GM23338 (cell line): Measurements from ENCODE around the gene TDO2. TPM values are rescaled to one million over a fixed set of nuclear protein-coding genes. Genes with fewer than 3 reads are reported as not detected.

ENCODE experiments used
- ATAC-seq: fragments of 200-7000 bp; cut with Tn5 transposase; 3 replicates; pipeline ENCODE4 v1.9.1; 2020
- DNase-seq: peaks from one replicate; pipeline ENCODE4 v3.0.0-alpha.2; 2015; ENCODE audit warnings: low spot score
- H2AFZ ChIP-seq: fragments of 200-600 bp; sonication (generic); 2 replicates; pipeline ENCODE4 v1.8.0; 2016; ENCODE audit warnings: antibody characterized with exemption, mild to moderate bottlenecking, moderate library complexity
- H3F3A ChIP-seq: fragments of 200-600 bp; sonication (generic); replicated peaks from 2 replicates; pipeline ENCODE4 v1.8.0; 2017; ENCODE audit warnings: antibody characterized with exemption, mixed run types, low read depth
- H3K27ac ChIP-seq: fragments of 200-600 bp; sonication (generic); 2 replicates; pipeline ENCODE4 v1.6.1; 2016; ENCODE audit warnings: low read depth
- H3K27me3 ChIP-seq: fragments of 200-600 bp; sonication (generic); 2 replicates; pipeline ENCODE4 v1.8.0; 2016; ENCODE audit warnings: mild to moderate bottlenecking, mixed run types, moderate library complexity; ENCODE audit not compliant: insufficient read depth
- H3K36me3 ChIP-seq: fragments of 200-600 bp; sonication (generic); 2 replicates; pipeline ENCODE4 v1.8.0; 2016; ENCODE audit warnings: mild to moderate bottlenecking; ENCODE audit not compliant: insufficient read depth
- H3K4me1 ChIP-seq: fragments of 200-600 bp; sonication (generic); 2 replicates; pipeline ENCODE4 v1.8.0; 2016; ENCODE audit warnings: mild to moderate bottlenecking, moderate library complexity; ENCODE audit not compliant: insufficient read depth
- H3K4me2 ChIP-seq: fragments of 200-600 bp; sonication (generic); 2 replicates; pipeline ENCODE4 v1.7.1; 2017; ENCODE audit warnings: mixed run types
- H3K4me3 ChIP-seq: fragments of 200-600 bp; sonication (generic); 2 replicates; pipeline ENCODE4 v1.6.1; 2016; ENCODE audit warnings: mixed run types
- H3K79me2 ChIP-seq: fragments of 200-600 bp; sonication (generic); replicated peaks from 2 replicates; pipeline ENCODE4 v1.8.0; 2017; ENCODE audit warnings: mild to moderate bottlenecking; ENCODE audit not compliant: insufficient read depth
- H3K9me2 ChIP-seq: fragments of 200-600 bp; sonication (generic); 2 replicates; pipeline ENCODE4 v1.8.0; 2017; ENCODE audit not compliant: insufficient read depth
- H4K20me1 ChIP-seq: fragments of 200-600 bp; sonication (generic); replicated peaks from 2 replicates; pipeline ENCODE4 v1.8.0; 2017; ENCODE audit warnings: mild to moderate bottlenecking; ENCODE audit not compliant: insufficient read depth
- H3K27ac Mint-ChIP-seq: 2 replicates; pipeline ENCODE4 v1.8.0; 2020; ENCODE audit warnings: inconsistent platforms, mild to moderate bottlenecking, moderate library complexity, mixed read lengths
- H3K27me3 Mint-ChIP-seq: 3 replicates; pipeline ENCODE4 v1.8.0; 2022; ENCODE audit warnings: low read depth, mild to moderate bottlenecking, moderate library complexity, mixed read lengths, inconsistent platforms; ENCODE audit not compliant: insufficient read depth, poor library complexity
- H3K36me3 Mint-ChIP-seq: 3 replicates; pipeline ENCODE4 v1.8.0; 2021; ENCODE audit warnings: low read depth, mild to moderate bottlenecking, inconsistent platforms, moderate library complexity, mixed read lengths
- H3K4me1 Mint-ChIP-seq: 3 replicates; pipeline ENCODE4 v1.8.0; 2020; ENCODE audit warnings: mild to moderate bottlenecking, inconsistent platforms, mixed read lengths
- H3K4me3 Mint-ChIP-seq: 3 replicates; pipeline ENCODE4 v1.8.0; 2021; ENCODE audit warnings: moderate library complexity, mild to moderate bottlenecking, inconsistent platforms, mixed read lengths
- H3K9me3 Mint-ChIP-seq: 3 replicates; pipeline ENCODE4 v1.8.0; 2020; ENCODE audit warnings: moderate library complexity, mild to moderate bottlenecking, inconsistent platforms, mixed read lengths
- EZH2phosphoT487 ChIP-seq: fragments of 200-600 bp; sonication (generic); IDR thresholded peaks from one replicate; pipeline ENCODE4 v1.8.1; 2018; ENCODE audit warnings: antibody characterized with exemption; ENCODE audit not compliant: unreplicated experiment
- NANOG ChIP-seq: IDR thresholded peaks from 2 replicates; pipeline ENCODE4 v1.6.1; 2016; ENCODE audit warnings: antibody characterized with exemption, borderline replicate concordance
- POLR2AphosphoS5 ChIP-seq: IDR thresholded peaks from 2 replicates; pipeline ENCODE4 v1.6.1; 2016; ENCODE audit warnings: antibody characterized with exemption, low read depth
- polyA plus RNA-seq: library from polyadenylated mRNA; unstranded; fragments of >200 nt; fragmentation: Nextera tagmentation; extraction: Ambion mirVana; gene quantifications from 2 replicates; pipeline ENCODE4 v1.2.1, GENCODE V29; 2016
- total RNA-seq: library from RNA; depleted of rRNA; stranded (reverse); fragments of >200 nt; shearing (Covaris generic); gene quantifications from 2 replicates; pipeline ENCODE4 v1.2.3, GENCODE V29; 2014
- TF ChIP-seq, protein P1 (sequence below), 2 experiments: fragments of 200-600 bp in 1 of 2; sonication (generic) in 1 of 2; conservative IDR thresholded peaks; 2 replicates each; pipeline versions ENCODE4 v1.5.1 to v1.6.1; 2016 to 2017; ENCODE audit warnings: antibody characterized with exemption in 2 of 2, low read depth in 2 of 2, mild to moderate bottlenecking in 2 of 2, moderate library complexity in 1 of 2
- TF ChIP-seq, protein P2 (sequence below): IDR thresholded peaks from 2 replicates; pipeline ENCODE4 v1.6.1; 2016; ENCODE audit warnings: antibody characterized with exemption
- TF ChIP-seq, protein P3 (sequence below): fragments of 250-450 bp; sonication (Bioruptor Pico); IDR thresholded peaks from 2 replicates; pipeline ENCODE4 v1.5.0; 2020; ENCODE audit warnings: mild to moderate bottlenecking, moderate library complexity

TDO2 gene
- total and polyA plus RNA-seq, 2 experiments from 2014 or later: 0.10 TPM; not detected in 1

DNA sequence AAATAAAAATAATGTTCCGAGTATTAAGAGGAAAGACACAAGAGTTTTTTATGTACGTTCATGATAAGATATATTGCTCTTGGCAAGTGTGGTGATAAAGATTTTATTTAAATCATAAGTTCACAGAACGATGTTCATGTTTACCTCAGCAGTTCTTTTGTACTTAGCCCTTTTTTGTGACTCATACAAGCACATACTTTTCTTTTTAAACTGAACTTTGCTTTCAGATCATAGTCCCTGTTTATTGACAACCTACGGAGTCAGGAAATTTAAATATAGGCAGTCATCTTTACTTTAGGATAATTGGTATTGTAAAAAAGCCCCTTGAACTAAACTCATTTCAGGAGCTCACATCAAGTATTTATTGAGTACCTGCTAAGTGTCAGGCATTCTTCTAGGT is 51.4 kb downstream of the TDO2 start:
- TF ChIP-seq POLR2AphosphoS5: no peak
- TF ChIP-seq, protein P1, sequence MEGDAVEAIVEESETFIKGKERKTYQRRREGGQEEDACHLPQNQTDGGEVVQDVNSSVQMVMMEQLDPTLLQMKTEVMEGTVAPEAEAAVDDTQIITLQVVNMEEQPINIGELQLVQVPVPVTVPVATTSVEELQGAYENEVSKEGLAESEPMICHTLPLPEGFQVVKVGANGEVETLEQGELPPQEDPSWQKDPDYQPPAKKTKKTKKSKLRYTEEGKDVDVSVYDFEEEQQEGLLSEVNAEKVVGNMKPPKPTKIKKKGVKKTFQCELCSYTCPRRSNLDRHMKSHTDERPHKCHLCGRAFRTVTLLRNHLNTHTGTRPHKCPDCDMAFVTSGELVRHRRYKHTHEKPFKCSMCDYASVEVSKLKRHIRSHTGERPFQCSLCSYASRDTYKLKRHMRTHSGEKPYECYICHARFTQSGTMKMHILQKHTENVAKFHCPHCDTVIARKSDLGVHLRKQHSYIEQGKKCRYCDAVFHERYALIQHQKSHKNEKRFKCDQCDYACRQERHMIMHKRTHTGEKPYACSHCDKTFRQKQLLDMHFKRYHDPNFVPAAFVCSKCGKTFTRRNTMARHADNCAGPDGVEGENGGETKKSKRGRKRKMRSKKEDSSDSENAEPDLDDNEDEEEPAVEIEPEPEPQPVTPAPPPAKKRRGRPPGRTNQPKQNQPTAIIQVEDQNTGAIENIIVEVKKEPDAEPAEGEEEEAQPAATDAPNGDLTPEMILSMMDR (conservative IDR thresholded peaks at IDR 0.05; ENCODE audit: low read depth in 2 of 2): no peak
- H3K4me3 Mint-ChIP-seq: no peak overlapping the region

DNA sequence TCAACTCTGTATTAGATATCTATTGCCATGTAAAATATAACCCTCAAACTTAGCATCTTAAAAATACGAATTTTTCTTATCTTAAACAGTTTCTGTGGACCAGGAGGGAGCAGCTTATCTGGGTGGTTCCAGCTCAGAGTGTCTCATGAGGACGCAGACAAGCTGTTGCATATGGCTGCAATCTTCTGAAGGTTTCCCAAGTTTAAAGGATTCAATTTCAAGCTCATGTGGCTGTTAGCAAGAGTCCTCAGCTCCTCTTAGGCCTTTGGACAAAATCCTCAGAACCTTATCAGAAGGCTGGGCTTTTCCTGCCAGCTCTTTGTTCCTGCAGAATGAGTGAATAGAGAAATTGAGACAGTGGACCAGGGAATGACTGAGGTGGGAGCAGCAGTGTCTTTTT is 53.0 kb downstream of the TDO2 start:
- no peak overlapping the region for H3K4me3 ChIP-seq
- no peaks in the 10 kb centered on the region for H3K36me3 ChIP-seq
- peaks cover 3% of the 10 kb centered on the region for H3K27me3 Mint-ChIP-seq
- H3K4me2 ChIP-seq: no peak overlapping the region
- peaks cover 2% of the 10 kb centered on the region; the same call in 2 of the 3 replicates for H3K4me1 Mint-ChIP-seq
- H3K9me2 ChIP-seq: no peaks in the 10 kb centered on the region
- no peaks in the 10 kb centered on the region for H3K79me2 ChIP-seq
- no peak overlapping the region for H3K4me3 Mint-ChIP-seq
- H4K20me1 ChIP-seq: no peaks in the 10 kb centered on the region
- ATAC-seq: no peak
- no peak overlapping the region for H3K27ac ChIP-seq
- H3K4me1 ChIP-seq: no peaks in the 10 kb centered on the region; the same call in 1 of the 2 replicates
- DNase-seq: no peak
- no peak overlapping the region for H3K27ac Mint-ChIP-seq
- H3K27me3 ChIP-seq: no peaks in the 10 kb centered on the region
- H3K36me3 Mint-ChIP-seq: no peaks in the 10 kb centered on the region
- H2AFZ ChIP-seq: no peak overlapping the region
- no peaks in the 10 kb centered on the region for H3F3A ChIP-seq
- no peaks in the 10 kb centered on the region for H3K9me3 Mint-ChIP-seq
- no peak for TF ChIP-seq NANOG
- TF ChIP-seq, protein P2, sequence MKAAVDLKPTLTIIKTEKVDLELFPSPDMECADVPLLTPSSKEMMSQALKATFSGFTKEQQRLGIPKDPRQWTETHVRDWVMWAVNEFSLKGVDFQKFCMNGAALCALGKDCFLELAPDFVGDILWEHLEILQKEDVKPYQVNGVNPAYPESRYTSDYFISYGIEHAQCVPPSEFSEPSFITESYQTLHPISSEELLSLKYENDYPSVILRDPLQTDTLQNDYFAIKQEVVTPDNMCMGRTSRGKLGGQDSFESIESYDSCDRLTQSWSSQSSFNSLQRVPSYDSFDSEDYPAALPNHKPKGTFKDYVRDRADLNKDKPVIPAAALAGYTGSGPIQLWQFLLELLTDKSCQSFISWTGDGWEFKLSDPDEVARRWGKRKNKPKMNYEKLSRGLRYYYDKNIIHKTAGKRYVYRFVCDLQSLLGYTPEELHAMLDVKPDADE: no peak
- TF ChIP-seq, protein P1 (conservative IDR thresholded peaks at IDR 0.05; ENCODE audit: low read depth in 2 of 2): no peak
- no peak for TF ChIP-seq EZH2phosphoT487
- TF ChIP-seq, protein P3, sequence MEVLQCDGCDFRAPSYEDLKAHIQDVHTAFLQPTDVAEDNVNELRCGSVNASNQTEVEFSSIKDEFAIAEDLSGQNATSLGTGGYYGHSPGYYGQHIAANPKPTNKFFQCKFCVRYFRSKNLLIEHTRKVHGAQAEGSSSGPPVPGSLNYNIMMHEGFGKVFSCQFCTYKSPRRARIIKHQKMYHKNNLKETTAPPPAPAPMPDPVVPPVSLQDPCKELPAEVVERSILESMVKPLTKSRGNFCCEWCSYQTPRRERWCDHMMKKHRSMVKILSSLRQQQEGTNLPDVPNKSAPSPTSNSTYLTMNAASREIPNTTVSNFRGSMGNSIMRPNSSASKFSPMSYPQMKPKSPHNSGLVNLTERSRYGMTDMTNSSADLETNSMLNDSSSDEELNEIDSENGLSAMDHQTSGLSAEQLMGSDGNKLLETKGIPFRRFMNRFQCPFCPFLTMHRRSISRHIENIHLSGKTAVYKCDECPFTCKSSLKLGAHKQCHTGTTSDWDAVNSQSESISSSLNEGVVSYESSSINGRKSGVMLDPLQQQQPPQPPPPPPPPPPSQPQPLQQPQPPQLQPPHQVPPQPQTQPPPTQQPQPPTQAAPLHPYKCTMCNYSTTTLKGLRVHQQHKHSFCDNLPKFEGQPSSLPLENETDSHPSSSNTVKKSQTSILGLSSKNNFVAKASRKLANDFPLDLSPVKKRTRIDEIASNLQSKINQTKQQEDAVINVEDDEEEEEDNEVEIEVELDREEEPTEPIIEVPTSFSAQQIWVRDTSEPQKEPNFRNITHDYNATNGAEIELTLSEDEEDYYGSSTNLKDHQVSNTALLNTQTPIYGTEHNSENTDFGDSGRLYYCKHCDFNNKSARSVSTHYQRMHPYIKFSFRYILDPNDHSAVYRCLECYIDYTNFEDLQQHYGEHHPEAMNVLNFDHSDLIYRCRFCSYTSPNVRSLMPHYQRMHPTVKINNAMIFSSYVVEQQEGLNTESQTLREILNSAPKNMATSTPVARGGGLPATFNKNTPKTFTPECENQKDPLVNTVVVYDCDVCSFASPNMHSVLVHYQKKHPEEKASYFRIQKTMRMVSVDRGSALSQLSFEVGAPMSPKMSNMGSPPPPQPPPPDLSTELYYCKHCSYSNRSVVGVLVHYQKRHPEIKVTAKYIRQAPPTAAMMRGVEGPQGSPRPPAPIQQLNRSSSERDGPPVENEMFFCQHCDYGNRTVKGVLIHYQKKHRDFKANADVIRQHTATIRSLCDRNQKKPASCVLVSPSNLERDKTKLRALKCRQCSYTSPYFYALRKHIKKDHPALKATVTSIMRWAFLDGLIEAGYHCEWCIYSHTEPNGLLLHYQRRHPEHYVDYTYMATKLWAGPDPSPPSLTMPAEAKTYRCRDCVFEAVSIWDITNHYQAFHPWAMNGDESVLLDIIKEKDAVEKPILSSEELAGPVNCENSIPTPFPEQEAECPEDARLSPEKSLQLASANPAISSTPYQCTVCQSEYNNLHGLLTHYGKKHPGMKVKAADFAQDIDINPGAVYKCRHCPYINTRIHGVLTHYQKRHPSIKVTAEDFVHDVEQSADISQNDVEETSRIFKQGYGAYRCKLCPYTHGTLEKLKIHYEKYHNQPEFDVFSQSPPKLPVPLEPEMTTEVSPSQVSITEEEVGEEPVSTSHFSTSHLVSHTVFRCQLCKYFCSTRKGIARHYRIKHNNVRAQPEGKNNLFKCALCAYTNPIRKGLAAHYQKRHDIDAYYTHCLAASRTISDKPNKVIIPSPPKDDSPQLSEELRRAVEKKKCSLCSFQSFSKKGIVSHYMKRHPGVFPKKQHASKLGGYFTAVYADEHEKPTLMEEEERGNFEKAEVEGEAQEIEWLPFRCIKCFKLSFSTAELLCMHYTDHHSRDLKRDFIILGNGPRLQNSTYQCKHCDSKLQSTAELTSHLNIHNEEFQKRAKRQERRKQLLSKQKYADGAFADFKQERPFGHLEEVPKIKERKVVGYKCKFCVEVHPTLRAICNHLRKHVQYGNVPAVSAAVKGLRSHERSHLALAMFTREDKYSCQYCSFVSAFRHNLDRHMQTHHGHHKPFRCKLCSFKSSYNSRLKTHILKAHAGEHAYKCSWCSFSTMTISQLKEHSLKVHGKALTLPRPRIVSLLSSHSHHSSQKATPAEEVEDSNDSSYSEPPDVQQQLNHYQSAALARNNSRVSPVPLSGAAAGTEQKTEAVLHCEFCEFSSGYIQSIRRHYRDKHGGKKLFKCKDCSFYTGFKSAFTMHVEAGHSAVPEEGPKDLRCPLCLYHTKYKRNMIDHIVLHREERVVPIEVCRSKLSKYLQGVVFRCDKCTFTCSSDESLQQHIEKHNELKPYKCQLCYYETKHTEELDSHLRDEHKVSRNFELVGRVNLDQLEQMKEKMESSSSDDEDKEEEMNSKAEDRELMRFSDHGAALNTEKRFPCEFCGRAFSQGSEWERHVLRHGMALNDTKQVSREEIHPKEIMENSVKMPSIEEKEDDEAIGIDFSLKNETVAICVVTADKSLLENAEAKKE (CRISPR knock-in tag): no peak

More for the DNA sequence above, 51.4 kb downstream of the TDO2 start:
- Mint-ChIP-seq H3K36me3 (no peaks in the 10 kb centered on the region), H3K27ac (no peak overlapping the region), H3K4me1 (no peaks in the 10 kb centered on the region), H3K9me3 (no peaks in the 10 kb centered on the region), H3K27me3 (peaks cover 3% of the 10 kb centered on the region)
- Histone ChIP-seq H4K20me1 (no peaks in the 10 kb centered on the region), H2AFZ (no peak overlapping the region), H3K36me3 (no peaks in the 10 kb centered on the region), H3K27me3 (no peaks in the 10 kb centered on the region), H3K4me2 (no peak overlapping the region), H3K27ac (no peak overlapping the region), H3F3A (no peaks in the 10 kb centered on the region), H3K4me3 (no peak overlapping the region), H3K4me1 (no peaks in the 10 kb centered on the region; the same call in 1 of the 2 replicates), H3K9me2 (no peaks in the 10 kb centered on the region), H3K79me2 (no peaks in the 10 kb centered on the region)
- DNase-seq: no peak
- ATAC-seq: no peak
